OCI-LY3 (cell line): Measurements from ENCODE around the gene THUMPD2.

Experiments
- H2AFZ ChIP-seq: fragments of 200-600, 300-600 bp; shearing (Covaris generic); 2 replicates; pipeline ENCODE4 v1.6.0; 2014; ENCODE audit warnings: antibody characterized with exemption, low read depth, low read length
- H3K27ac ChIP-seq: fragments of 200-600, 300-600 bp; sonication (generic); 2 replicates; pipeline ENCODE4 v1.5.1; 2014; ENCODE audit warnings: mild to moderate bottlenecking, low read length, moderate library complexity, mixed read lengths
- H3K27me3 ChIP-seq: fragments of 200-600, 300-600 bp; sonication (generic); 2 replicates; pipeline ENCODE4 v1.6.1; 2014; ENCODE audit warnings: low read depth, low read length, mixed read lengths
- H3K36me3 ChIP-seq: fragments of 200-600, 300-600 bp; sonication (generic); replicated peaks from 2 replicates; pipeline ENCODE3; 2014; ENCODE audit warnings: low read depth, low read length, mixed read lengths
- H3K4me1 ChIP-seq: fragments of 300-600, 200-600 bp; sonication (generic); 2 replicates; pipeline ENCODE4 v1.6.1; 2014; ENCODE audit warnings: low read length, mixed read lengths
- H3K4me2 ChIP-seq: fragments of 200-600, 300-600 bp; sonication (generic); 2 replicates; pipeline ENCODE4 v1.6.1; 2014; ENCODE audit warnings: low read length, mixed read lengths
- H3K4me3 ChIP-seq: fragments of 300-600, 200-600 bp; sonication (generic); 2 replicates; pipeline ENCODE4 v1.5.1; 2014; ENCODE audit warnings: antibody characterized with exemption, mild to moderate bottlenecking, low read length, moderate library complexity
- H3K79me2 ChIP-seq: fragments of 300-600, 200-600 bp; shearing (Covaris generic); 2 replicates; pipeline ENCODE4 v1.6.1; 2014; ENCODE audit warnings: mild to moderate bottlenecking, low read length, mixed read lengths
- H3K9ac ChIP-seq: fragments of 300-600, 200-600 bp; shearing (Covaris generic); 2 replicates; pipeline ENCODE4 v1.6.0; 2014; ENCODE audit warnings: mild to moderate bottlenecking, low read length, moderate library complexity
- H3K9me3 ChIP-seq: fragments of 200-600, 300-600 bp; shearing (Covaris generic); 2 replicates; pipeline ENCODE4 v1.6.1; 2014; ENCODE audit warnings: low read length, mixed read lengths; ENCODE audit not compliant: insufficient read depth
- H4K20me1 ChIP-seq: fragments of 200-600, 300-600 bp; sonication (generic); 2 replicates; pipeline ENCODE4 v1.6.1; 2016; ENCODE audit warnings: low read length, mixed read lengths; ENCODE audit not compliant: insufficient read depth
- CTCF ChIP-seq: fragments of 200-600, 300-600 bp; sonication (generic); IDR thresholded peaks from 2 replicates; pipeline ENCODE4 v1.5.1; 2014; ENCODE audit warnings: antibody characterized with exemption, low read length, low read depth
- EZH2phosphoT487 ChIP-seq: fragments of 200-600 bp; shearing (Covaris generic); IDR thresholded peaks from 2 replicates; pipeline ENCODE4 v1.6.1; 2018; ENCODE audit warnings: antibody characterized with exemption, mixed run types, low read depth

THUMPD2 gene

GRCh38 chr2:39696838-39697237 is 82.2 kb downstream of the THUMPD2 start:
- Histone ChIP-seq H3K36me3 (no peaks in the 10 kb centered on the region), H2AFZ (no peak overlapping the region), H3K4me3 (no peak overlapping the region), H3K9ac (no peak overlapping the region), H3K79me2 (no peaks in the 10 kb centered on the region), H3K4me2 (no peak overlapping the region), H3K27me3 (peaks cover 14% of the 10 kb centered on the region; the same call in 1 of the 2 replicates), H3K27ac (no peak overlapping the region), H3K9me3 (peaks cover 8% of the 10 kb centered on the region; the same call in 1 of the 2 replicates), H4K20me1 (no peaks in the 10 kb centered on the region), H3K4me1 (no peaks in the 10 kb centered on the region)
- TF ChIP-seq CTCF: no peak

GRCh38 chr2:39696101-39696553 is 82.9 kb downstream of the THUMPD2 start:
- no peak overlapping the region for H3K4me2 ChIP-seq
- no peak overlapping the region for H3K4me3 ChIP-seq
- H3K27me3 ChIP-seq: peaks cover 14% of the 10 kb centered on the region; the same call in 1 of the 2 replicates
- H3K36me3 ChIP-seq: no peaks in the 10 kb centered on the region
- H2AFZ ChIP-seq: no peak overlapping the region
- TF ChIP-seq CTCF (no peak), EZH2phosphoT487 (no peak)
- H4K20me1 ChIP-seq: no peaks in the 10 kb centered on the region
- no peaks in the 10 kb centered on the region for H3K79me2 ChIP-seq
- no peak overlapping the region for H3K27ac ChIP-seq
- H3K9me3 ChIP-seq: 0 out of 2 replicates have a peak, but pooled peaks cover 1% of the 10 kb centered on the region
- H3K4me1 ChIP-seq: no peaks in the 10 kb centered on the region
- no peak overlapping the region for H3K9ac ChIP-seq

GRCh38 chr2:39693245-39693644 is 85.8 kb downstream of the THUMPD2 start:
- TF ChIP-seq EZH2phosphoT487: no peak
- no peak for TF ChIP-seq CTCF
- Histone ChIP-seq H4K20me1 (no peaks in the 10 kb centered on the region), H3K79me2 (no peaks in the 10 kb centered on the region), H3K9ac (no peak overlapping the region), H3K4me2 (no peak overlapping the region), H3K36me3 (no peaks in the 10 kb centered on the region), H2AFZ (no peak overlapping the region), H3K27me3 (peaks cover 19% of the 10 kb centered on the region; the same call in 1 of the 2 replicates), H3K4me1 (no peaks in the 10 kb centered on the region), H3K9me3 (no peaks in the 10 kb centered on the region), H3K27ac (no peak overlapping the region), H3K4me3 (no peak overlapping the region)

- no peaks in the 10 kb centered on the region for H3K4me1 ChIP-seq
- TF ChIP-seq EZH2phosphoT487 (no peak), CTCF (no peak)
- H3K9me3 ChIP-seq: no peaks in the 10 kb centered on the region
- no peak overlapping the region for H2AFZ ChIP-seq
- no peaks in the 10 kb centered on the region for H4K20me1 ChIP-seq
- no peaks in the 10 kb centered on the region for H3K79me2 ChIP-seq
- no peaks in the 10 kb centered on the region for H3K36me3 ChIP-seq
- no peak overlapping the region for H3K4me2 ChIP-seq
- H3K9ac ChIP-seq: no peak overlapping the region
- peaks cover 14% of the 10 kb centered on the region; the same call in 1 of the 2 replicates for H3K27me3 ChIP-seq
- H3K4me3 ChIP-seq: no peak overlapping the region
- H3K27ac ChIP-seq: no peak overlapping the region
Measured at GRCh38 chr2:39689876-39690275, 89.2 kb downstream of the THUMPD2 start.
